ENCODE results near the gene LLGL1. TPM values are rescaled to one million over a fixed set of nuclear protein-coding genes. Genes with fewer than 3 reads are reported as not detected.

The LLGL1 gene
- total and polyA plus RNA-seq, 2 donors from 2014 or later: 8.0 to 13.7 TPM

DNA sequence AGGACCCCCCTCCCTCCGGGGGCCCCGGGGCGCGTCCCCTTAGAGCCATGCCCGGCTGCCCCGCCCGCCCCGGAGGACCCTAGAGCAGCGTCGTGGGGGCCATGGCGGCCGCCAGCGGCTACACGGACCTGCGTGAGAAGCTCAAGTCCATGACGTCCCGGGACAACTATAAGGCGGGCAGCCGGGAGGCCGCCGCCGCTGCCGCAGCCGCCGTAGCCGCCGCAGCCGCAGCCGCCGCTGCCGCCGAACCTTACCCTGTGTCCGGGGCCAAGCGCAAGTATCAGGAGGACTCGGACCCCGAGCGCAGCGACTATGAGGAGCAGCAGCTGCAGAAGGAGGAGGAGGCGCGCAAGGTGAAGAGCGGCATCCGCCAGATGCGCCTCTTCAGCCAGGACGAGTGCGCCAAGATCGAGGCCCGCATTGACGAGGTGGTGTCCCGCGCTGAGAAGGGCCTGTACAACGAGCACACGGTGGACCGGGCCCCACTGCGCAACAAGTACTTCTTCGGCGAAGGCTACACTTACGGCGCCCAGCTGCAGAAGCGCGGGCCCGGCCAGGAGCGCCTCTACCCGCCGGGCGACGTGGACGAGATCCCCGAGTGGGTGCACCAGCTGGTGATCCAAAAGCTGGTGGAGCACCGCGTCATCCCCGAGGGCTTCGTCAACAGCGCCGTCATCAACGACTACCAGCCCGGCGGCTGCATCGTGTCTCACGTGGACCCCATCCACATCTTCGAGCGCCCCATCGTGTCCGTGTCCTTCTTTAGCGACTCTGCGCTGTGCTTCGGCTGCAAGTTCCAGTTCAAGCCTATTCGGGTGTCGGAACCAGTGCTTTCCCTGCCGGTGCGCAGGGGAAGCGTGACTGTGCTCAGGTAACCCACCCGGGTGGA lies 41.0 kb upstream of the LLGL1 start:
- peaks cover 0 to 35% (median 22%) of the 10 kb centered on the region in 3 donors for H3K4me1 ChIP-seq (ENCODE audit: control insufficient read depth in 2 of 3, insufficient read depth in 2 of 3, low read depth in 1 of 3, low read length in 3 of 3)
- TF ChIP-seq, protein P1, sequence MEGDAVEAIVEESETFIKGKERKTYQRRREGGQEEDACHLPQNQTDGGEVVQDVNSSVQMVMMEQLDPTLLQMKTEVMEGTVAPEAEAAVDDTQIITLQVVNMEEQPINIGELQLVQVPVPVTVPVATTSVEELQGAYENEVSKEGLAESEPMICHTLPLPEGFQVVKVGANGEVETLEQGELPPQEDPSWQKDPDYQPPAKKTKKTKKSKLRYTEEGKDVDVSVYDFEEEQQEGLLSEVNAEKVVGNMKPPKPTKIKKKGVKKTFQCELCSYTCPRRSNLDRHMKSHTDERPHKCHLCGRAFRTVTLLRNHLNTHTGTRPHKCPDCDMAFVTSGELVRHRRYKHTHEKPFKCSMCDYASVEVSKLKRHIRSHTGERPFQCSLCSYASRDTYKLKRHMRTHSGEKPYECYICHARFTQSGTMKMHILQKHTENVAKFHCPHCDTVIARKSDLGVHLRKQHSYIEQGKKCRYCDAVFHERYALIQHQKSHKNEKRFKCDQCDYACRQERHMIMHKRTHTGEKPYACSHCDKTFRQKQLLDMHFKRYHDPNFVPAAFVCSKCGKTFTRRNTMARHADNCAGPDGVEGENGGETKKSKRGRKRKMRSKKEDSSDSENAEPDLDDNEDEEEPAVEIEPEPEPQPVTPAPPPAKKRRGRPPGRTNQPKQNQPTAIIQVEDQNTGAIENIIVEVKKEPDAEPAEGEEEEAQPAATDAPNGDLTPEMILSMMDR (IDR thresholded peaks at IDR 0.05; ENCODE audit: borderline replicate concordance, extremely low read depth, insufficient read depth): no peak
- FAIRE-seq (no peak), DNase-seq (peak; percentile 43 to 87 (median 58))
- H3K27ac ChIP-seq (ENCODE audit: low read depth in 2 of 2, low read length in 2 of 2): peak overlapping the region; percentile 97 to 99
- peak overlapping the region; percentile 62 to 92 (median 72) for H3K9ac ChIP-seq (ENCODE audit: low read length in 3 of 3)
- H3K27me3 ChIP-seq (ENCODE audit: control insufficient read depth, insufficient read depth, low read length): no peaks in the 10 kb centered on the region
- peaks cover 0 to 3% (median 0%) of the 10 kb centered on the region in 3 donors for H3K36me3 ChIP-seq (ENCODE audit: control insufficient read depth in 2 of 3, insufficient read depth in 3 of 3, low read length in 3 of 3)
- H3K4me3 ChIP-seq (ENCODE audit: low read length in 3 of 3): peak overlapping the region; percentile 74 to 84 (median 75)
- no peaks in the 10 kb centered on the region for H3K9me3 ChIP-seq (ENCODE audit: control insufficient read depth in 2 of 3, insufficient read depth in 1 of 3, low read length in 3 of 3)
- intact Hi-C loops (cut with DNase I): no loop called here

DNA sequence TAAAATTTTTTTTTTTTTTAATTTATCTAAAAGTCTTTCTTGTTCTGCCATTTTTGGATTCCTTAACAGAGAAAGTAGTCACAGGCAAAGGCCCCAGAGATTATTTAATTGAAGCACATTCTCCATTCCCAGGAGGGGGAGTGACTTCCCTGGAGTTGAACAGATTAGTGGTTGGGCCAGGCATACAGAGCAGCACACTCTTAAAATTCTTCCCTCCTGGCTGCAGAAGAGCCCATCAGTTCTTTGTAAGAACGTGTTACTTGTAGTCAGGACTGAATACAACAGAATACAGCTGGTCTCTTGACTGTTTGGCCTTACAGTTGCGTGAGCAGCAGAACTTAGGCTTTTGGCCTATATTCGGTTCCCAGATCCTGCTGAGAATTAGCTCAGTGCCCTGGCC lies 40.0 kb upstream of the LLGL1 start:
- DNase-seq (peak in 2 of 5 donors; percentile 49 to 68), FAIRE-seq (no peak)
- Histone ChIP-seq H3K27me3 (ENCODE audit: control insufficient read depth, insufficient read depth, low read length) (no peaks in the 10 kb centered on the region), H3K4me1 (ENCODE audit: control insufficient read depth in 2 of 3, insufficient read depth in 2 of 3, low read depth in 1 of 3, low read length in 3 of 3) (peaks cover 0 to 42% (median 32%) of the 10 kb centered on the region in 3 donors), H3K9me3 (ENCODE audit: control insufficient read depth in 2 of 3, insufficient read depth in 1 of 3, low read length in 3 of 3) (no peaks in the 10 kb centered on the region), H3K27ac (ENCODE audit: low read depth in 2 of 2, low read length in 2 of 2) (peak overlapping the region; percentile 1 to 26), H3K9ac (ENCODE audit: low read length in 3 of 3) (peak overlapping the region; percentile 45 to 92 (median 72)), H3K36me3 (ENCODE audit: control insufficient read depth in 2 of 3, insufficient read depth in 3 of 3, low read length in 3 of 3) (peaks cover 0 to 3% (median 0%) of the 10 kb centered on the region in 3 donors), H3K4me3 (ENCODE audit: low read length in 3 of 3) (peak overlapping the region; percentile 74 to 84 (median 75))
- intact Hi-C loops (cut with DNase I): no loop called here
- TF ChIP-seq, protein P1 (IDR thresholded peaks at IDR 0.05; ENCODE audit: borderline replicate concordance, extremely low read depth, insufficient read depth): no peak

DNA sequence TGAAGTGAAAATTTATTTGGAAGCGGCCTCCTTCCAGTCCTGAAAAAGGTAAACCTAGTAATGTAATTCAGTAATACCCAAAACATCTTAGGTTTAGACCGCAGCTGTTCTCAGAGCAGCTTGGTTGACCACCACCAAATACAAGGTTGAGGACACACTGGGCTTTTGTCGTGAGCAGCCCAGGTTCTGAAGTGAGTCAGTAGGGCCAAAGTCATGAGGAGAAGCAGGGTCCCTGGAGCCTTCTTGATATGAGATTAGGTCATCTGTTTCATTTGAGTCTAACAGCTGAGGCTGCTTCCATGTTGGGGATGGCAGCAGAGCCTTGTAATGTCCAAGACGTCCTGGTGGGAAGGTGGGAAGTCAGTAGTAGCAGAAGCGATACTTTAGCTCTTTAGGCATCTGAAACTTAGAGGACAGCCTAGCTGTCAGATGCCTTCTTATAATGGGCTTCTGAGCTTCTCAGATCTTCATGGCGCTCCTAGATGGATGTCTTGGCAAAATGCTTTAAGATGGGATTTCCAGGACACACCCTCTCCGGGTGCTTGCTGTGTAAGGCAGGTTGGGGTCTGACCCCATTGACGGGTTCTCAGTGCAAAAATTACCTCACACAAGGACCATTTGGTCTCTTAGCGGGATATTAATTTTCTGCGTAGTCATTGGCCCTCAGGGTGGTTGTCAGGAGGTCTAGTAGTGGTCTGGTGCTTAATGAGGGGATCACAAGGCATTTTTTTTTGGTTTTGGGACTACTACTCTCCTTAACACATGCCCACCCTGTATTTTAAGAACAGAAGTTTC lies 39.4 kb upstream of the LLGL1 start:
- intact Hi-C loops (cut with DNase I): no loop called here
- FAIRE-seq: no peak

More for the DNA sequence above, 39.4 kb upstream of the LLGL1 start:
- H3K4me3 ChIP-seq (ENCODE audit: low read length in 3 of 3): peak overlapping the region; percentile 35 to 84 (median 75)
- H3K36me3 ChIP-seq (ENCODE audit: control insufficient read depth in 2 of 3, insufficient read depth in 3 of 3, low read length in 3 of 3): peaks cover 0 to 3% (median 0%) of the 10 kb centered on the region in 3 donors
- no peaks in the 10 kb centered on the region for H3K9me3 ChIP-seq (ENCODE audit: control insufficient read depth in 2 of 3, insufficient read depth in 1 of 3, low read length in 3 of 3)
- no peaks in the 10 kb centered on the region for H3K27me3 ChIP-seq (ENCODE audit: control insufficient read depth, insufficient read depth, low read length)
- peak overlapping the region; percentile 1 to 65 for H3K27ac ChIP-seq (ENCODE audit: low read depth in 2 of 2, low read length in 2 of 2)
- H3K4me1 ChIP-seq (ENCODE audit: control insufficient read depth in 2 of 3, insufficient read depth in 2 of 3, low read depth in 1 of 3, low read length in 3 of 3): peaks cover 3 to 48% (median 38%) of the 10 kb centered on the region in 3 donors
- H3K9ac ChIP-seq (ENCODE audit: low read length in 3 of 3): peak overlapping the region; percentile 45 to 92 (median 72)
- TF ChIP-seq, protein P1 (IDR thresholded peaks at IDR 0.05; ENCODE audit: borderline replicate concordance, extremely low read depth, insufficient read depth): no peak
- no peak for DNase-seq
